ENCODE results near the gene MLPH.
A peak's percentile ranks its signal among the peaks of the same experiment; 100 is the strongest.

MLPH gene

GRCh38 chr2:237496428-237496827 is 9.4 kb downstream of the MLPH start:
- DNase-seq: no peak

GRCh38 chr2:237497009-237497837 is 10.2 kb downstream of the MLPH start:
- DNase-seq: no peak

GRCh38 chr2:237497838-237498186 is 10.8 kb downstream of the MLPH start:
- DNase-seq: no peak

GRCh38 chr2:237498341-237498740 is 11.3 kb downstream of the MLPH start:
- no peak for DNase-seq

GRCh38 chr2:237500681-237501424 is 13.8 kb downstream of the MLPH start:
- DNase-seq: no peak

- DNase-seq: no peak
Observed at GRCh38 chr2:237501892-237502513, 15.0 kb downstream of the MLPH start.

GRCh38 chr2:237503201-237503600 is 16.1 kb downstream of the MLPH start:
- no peak for DNase-seq

GRCh38 chr2:237505188-237505939 is 18.3 kb downstream of the MLPH start:
- DNase-seq: no peak

- no peak for DNase-seq
Observed at GRCh38 chr2:237507512-237507911, 20.5 kb downstream of the MLPH start.

GRCh38 chr2:237508361-237508760 is 21.3 kb downstream of the MLPH start:
- DNase-seq: no peak

GRCh38 chr2:237509151-237509550 is 22.1 kb downstream of the MLPH start:
- no peak for DNase-seq

GRCh38 chr2:237509905-237510304 is 22.9 kb downstream of the MLPH start:
- DNase-seq: no peak

GRCh38 chr2:237510502-237511217 is 23.6 kb downstream of the MLPH start:
- no peak for DNase-seq

- no peak for DNase-seq
Observed at GRCh38 chr2:237511433-237511832, 24.4 kb downstream of the MLPH start.

GRCh38 chr2:237511885-237512405 is 24.9 kb downstream of the MLPH start:
- no peak for DNase-seq

GRCh38 chr2:237512774-237513466 is 25.9 kb downstream of the MLPH start:
- peak in 54 of 56 donors; percentile 10 to 91 (median 57) for DNase-seq

GRCh38 chr2:237513693-237514092 is 26.6 kb downstream of the MLPH start:
- no peak for DNase-seq

- DNase-seq: no peak
Observed at GRCh38 chr2:237514474-237515130, 27.6 kb downstream of the MLPH start.

- DNase-seq: no peak
Observed at GRCh38 chr2:237515166-237515565, 28.1 kb downstream of the MLPH start.

Measured in amygdala (tissue), 56 donors.